ENCODE data around the gene PALS1.

DNA sequence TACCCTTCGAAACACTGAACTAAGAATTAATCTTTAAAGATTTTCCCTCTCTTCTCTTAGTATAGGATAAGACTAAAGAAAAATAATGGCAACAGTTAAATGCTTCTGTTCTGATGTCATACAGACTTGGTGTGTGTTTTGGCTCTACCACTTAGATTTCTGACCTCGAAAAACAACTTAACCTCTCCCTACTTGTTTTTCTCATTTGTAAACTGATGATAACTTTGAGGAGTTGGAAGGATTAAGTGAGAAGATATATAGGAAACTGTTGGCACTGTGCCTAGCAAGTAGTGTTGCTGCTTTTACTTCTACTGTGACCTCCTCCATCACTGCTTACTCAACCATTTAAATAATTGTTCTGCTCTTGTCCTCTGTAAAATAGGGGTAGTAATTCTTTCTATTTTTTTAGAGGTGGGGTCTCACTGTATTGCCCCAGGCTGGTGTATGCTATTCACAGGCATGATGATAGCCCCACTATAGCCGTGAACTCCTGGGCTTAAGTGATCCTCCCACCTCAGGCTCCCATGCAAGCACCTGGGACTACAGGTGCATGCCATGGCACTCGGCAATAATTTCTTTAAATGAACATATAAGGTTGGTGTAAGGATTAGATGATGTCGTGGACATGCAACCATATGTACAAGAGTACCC lies 22.4 kb downstream of the PALS1 start:
- TF ChIP-seq, protein P1, sequence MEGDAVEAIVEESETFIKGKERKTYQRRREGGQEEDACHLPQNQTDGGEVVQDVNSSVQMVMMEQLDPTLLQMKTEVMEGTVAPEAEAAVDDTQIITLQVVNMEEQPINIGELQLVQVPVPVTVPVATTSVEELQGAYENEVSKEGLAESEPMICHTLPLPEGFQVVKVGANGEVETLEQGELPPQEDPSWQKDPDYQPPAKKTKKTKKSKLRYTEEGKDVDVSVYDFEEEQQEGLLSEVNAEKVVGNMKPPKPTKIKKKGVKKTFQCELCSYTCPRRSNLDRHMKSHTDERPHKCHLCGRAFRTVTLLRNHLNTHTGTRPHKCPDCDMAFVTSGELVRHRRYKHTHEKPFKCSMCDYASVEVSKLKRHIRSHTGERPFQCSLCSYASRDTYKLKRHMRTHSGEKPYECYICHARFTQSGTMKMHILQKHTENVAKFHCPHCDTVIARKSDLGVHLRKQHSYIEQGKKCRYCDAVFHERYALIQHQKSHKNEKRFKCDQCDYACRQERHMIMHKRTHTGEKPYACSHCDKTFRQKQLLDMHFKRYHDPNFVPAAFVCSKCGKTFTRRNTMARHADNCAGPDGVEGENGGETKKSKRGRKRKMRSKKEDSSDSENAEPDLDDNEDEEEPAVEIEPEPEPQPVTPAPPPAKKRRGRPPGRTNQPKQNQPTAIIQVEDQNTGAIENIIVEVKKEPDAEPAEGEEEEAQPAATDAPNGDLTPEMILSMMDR (IDR thresholded peaks at IDR 0.05) = no peak
- no peak for TF ChIP-seq EZH2 (IDR thresholded peaks at IDR 0.05; ENCODE audit: borderline replicate concordance, insufficient read depth, low read depth, low read length, poor library complexity, severe bottlenecking)
